AML-193 (cell line): Measurements from ENCODE around the gene GIT2.
"Not testable (repeated sequence)": the region's sequence is repeated elsewhere in the genome, so short reads cannot be mapped to it uniquely, and the experiment has no call there.

Experiments
- DNase-seq, 2 experiments: peaks; one replicate each; lab custom pipeline; 2025; lab: John Stamatoyannopoulos, UW

Gene GIT2

DNA sequence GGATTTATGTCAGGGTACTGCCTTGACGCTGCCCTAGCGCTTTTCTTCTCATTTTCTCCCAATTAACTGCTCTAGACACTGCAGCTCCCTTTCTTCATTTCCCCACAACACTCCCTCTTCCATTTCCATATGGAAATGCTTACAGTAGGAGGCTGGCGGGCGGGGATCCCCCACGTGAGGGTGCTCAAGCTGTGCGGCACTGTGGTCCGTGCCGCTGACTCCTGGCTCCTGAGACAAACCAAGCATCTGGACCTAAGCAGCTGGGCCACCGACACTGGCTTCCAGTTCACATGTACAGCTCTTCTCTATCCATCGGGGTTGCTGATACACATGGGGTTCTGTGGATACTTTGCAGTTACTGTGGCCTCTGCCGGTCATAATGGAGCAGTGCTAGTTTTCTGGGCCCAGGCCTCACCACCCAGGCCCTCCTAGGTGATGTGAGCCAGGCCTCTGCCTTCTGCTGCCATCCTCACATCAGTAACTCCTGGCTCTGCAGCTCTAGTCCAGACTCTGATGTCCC is 75.8 kb downstream of the GIT2 start:
- DNase-seq = no peak

DNA sequence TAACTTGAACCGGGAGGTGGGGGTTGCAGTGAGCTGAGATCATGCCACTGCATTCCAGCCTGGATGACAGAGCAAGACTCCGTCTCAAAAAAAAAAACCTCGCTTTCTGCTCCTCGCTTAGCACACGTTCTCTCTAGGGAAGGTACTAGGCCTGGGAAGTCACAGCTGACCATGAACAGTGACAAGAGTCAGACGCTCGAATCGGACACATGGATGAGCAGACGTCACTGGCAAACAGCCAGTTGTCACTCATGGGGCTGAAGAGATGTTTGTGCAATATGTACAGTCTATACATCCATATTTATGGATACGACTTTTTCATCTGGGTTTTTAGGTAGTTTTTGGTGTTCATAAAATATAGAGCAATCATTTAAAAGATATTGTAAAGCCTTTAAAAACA is 76.7 kb downstream of the GIT2 start:
- DNase-seq = no peak

DNA sequence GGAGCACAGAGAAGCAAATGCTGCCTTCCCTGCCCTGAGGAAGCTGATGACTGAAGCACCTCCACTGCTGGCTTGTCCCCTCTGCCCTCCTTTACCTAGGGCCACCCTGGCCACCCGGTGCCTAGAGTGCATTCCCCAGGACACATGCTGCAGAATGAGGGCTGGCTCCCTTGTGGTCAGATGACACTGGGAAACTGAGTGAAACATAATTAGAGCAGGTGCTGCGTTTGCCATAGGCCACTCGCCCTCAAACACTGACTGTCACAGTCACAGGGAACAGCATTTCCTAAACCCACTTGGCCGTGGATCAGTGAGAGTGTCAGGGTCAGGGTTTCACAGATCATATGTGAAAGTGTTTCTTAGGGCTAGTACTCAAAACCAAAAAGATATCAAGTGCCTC is 80.1 kb downstream of the GIT2 start:
- DNase-seq = no peak

DNA sequence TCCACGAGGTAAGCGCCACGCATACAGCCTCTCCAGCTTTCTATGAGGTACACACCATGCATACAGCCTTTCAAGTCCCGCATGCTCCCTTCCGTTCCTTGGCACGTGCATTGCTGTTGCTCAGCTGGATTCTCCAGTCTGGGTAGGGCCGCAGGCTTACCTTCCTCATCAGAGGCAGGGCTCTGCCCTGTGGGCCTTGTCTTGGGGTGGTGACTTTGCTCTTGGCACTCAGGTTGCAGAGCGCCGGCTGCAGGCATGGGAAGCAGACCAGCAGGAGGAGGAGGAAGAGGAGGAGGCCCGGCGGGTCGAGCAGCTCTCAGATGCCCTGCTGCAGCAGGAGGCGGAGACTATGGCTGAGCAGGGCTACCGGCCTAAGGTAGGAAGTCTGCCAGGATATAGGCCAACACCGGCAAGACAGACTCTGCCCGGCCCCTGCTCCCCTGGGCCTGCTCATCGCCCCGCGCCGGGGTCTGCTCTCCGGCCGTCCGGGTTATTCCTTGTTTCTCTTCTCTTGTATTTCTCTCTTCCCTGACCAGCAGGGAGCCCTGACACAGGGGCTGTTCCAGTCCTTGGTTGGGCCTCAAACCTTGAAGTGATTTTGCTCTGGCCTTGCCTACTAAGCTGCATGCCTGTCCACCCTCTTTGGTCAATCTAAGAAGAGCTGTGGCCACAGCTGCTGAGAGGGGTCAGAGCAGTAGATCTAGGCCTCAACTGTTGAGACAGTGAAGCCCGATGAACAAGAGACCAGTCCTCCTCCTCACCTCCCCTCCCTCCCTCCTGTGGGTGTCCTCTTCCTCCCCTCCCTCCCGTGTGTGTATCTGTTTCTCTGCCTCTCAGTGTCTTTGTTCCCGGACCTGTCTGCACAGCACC is 80.8 kb downstream of the GIT2 start:
- DNase-seq = no peak

DNA sequence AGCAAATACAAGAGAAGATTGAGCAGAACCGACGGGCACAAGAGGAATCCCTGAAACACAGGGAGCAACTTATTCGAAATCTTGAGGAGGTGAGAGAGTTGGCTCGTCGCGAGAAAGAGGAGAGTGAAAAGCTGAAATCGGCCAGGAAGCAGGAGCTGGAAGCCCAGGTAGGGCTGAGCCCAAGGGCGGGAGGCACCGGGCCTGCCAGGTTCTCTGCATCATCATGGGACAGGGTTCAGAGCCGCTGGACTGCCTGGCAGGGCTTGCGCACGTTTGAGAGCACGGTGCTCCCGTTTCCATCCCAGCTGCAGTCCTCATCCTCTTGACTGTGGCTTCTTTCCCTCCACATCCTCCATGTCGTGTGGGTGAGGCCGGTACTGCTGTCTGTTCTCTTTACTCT is 81.7 kb downstream of the GIT2 start:
- DNase-seq = no peak

DNA sequence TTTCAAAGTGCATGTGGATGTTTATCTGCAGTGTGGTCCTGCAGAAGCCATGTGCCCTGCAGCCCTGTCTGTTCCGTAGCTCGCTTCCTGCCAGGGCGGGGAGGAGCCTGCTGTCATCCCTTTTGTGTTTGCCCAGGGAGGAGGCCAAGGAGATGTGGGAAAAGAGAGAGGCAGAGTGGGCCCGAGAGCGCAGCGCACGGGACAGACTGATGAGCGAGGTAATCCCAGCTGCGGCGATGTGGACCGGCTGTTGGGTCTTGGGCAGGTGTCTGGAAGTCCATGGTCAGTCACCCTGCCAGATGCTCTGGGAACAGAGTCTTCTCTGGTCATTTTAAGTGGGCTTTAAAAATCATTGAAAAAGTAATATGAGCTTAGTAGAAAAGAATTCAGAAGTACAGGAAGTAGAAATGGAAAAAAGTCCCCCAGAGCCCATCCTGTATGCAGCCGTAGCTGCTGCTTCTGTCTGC is 83.3 kb downstream of the GIT2 start:
- DNase-seq = no peak

DNA sequence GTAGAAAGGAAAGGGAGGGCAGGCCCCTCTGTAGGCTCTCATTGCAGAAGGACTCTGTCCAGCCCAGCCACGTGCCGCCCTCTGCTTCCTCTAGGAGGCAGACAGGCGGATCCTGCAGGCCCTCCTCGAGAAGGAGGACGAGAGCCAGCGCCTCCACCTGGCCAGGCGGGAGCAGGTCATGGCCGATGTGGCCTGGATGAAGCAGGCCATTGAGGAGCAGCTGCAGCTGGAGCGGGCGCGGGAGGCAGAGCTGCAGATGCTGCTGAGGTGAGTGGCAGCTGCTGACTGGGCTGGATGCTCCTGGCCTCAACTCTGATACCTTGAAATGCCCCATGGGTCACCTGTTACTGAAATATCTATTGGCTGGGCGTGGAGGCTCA is 85.2 kb downstream of the GIT2 start:
- peak in 1 of 2 experiments; percentile 13 for DNase-seq

DNA sequence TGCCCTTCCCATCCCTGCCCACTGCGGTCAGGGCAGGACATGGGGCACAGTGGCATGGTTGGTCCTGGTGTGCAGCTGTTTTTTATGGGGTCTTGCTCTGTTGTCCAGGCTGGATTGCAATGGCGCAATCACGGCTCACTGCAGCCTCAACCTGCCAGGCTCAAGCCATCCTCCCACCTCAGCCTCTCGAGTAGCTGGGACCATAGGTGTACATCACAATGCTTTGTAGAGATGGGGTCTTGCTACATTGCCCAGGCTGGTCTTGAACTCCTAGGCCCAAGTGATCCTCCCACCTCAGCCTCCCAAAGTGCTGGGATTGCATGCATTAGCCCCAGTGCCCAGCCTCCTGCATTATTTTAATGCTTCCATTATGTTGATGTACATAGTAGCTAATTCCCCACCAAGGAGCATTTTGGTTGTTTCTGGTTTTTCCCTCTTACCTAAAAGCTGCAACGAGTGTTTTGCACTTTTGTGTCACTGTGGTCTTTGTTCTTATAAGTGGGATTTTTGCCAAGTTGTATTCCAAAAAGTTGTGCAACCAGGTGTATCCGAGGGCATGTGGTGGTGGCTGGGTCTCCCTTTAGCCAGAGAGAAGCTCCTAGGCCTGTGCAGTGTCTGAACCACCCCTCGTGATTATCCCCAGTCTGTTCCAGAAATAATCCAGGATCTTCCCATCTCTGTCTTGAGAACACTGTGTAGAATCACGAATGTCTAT is 85.8 kb downstream of the GIT2 start:
- no peak for DNase-seq

DNA sequence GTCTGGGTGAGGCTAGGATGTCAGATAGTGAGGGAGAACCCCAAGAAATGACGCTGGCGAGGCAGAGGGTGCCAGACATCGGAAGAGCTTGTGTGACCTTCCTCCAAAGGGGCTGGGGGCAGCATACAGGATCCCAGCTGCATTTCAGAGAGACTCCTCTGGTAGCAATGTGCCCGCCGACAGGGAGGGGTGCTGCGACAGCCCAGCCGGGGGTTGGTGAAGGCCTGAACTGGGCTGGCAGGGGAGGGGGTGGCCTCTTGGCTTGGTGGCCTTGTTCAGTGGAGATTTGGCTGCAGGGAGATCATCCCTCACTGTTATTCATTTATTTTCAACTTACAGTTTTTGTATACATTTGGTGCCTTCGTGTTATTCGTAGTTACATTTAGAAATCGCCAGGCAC is 90.9 kb downstream of the GIT2 start:
- DNase-seq = no peak

DNA sequence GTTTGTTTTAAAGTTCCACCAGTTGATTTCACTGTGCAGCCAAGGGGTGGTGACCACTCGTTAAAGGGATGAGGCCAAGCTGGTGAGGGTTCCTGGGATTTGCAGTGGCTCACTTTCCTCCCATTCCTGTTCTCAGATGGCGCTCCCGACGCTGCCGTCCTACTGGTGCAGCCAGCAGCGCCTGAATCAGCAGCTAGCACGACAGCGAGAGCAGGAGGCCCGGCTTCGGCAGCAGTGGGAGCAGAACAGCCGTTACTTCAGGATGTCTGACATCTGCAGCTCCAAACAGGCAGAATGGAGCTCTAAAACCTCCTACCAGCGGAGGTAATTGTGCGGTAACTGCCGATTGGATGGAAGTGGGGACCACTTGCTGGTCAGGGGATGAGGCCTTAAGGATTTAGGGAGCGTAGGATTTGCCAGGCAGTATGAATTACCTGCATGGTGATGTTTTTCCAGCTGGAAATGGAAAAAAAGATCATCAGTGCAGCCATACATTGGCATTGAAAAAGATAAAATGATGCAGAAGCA is 93.2 kb downstream of the GIT2 start:
- DNase-seq = no peak

DNA sequence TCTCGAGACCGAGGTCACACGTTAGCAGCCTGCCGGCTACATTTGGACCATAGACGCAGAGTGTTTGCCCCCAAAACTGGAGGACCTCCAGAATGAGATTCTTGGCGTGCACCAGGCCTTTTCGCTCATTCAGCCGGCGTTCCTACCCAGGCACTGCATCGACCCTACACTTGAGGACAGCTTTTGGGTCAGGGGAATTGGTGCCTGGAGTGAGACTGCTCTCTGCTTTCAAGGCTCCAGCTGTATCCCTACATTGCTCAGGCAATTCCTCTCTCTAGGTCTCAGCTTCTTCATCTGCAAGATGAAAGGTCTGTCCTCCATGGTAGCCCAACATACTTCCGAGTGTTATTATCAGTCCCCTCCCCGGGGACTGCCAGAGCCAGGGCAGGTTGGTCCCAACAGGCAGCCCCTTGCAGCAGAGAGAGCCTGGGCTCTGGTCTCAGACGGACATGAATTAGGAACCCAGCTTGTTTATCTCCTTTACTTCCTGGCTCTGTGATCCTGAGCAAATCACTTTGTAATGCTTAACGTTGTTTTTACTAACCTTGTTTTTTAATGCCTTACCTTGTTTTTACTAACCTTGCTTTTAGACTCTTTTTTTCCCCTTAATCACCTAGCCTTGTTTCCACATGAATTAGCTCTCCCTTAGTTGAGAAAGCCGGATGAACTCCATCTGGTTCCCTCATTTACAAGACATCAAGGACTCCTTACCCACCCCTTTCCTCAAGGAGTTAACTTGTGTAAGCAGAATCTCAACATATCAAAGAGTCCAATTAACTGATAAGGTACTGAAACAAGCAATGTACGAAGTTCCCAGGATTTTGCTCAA is 95.2 kb downstream of the GIT2 start:
- peak; percentile 12 to 14 for DNase-seq

DNA sequence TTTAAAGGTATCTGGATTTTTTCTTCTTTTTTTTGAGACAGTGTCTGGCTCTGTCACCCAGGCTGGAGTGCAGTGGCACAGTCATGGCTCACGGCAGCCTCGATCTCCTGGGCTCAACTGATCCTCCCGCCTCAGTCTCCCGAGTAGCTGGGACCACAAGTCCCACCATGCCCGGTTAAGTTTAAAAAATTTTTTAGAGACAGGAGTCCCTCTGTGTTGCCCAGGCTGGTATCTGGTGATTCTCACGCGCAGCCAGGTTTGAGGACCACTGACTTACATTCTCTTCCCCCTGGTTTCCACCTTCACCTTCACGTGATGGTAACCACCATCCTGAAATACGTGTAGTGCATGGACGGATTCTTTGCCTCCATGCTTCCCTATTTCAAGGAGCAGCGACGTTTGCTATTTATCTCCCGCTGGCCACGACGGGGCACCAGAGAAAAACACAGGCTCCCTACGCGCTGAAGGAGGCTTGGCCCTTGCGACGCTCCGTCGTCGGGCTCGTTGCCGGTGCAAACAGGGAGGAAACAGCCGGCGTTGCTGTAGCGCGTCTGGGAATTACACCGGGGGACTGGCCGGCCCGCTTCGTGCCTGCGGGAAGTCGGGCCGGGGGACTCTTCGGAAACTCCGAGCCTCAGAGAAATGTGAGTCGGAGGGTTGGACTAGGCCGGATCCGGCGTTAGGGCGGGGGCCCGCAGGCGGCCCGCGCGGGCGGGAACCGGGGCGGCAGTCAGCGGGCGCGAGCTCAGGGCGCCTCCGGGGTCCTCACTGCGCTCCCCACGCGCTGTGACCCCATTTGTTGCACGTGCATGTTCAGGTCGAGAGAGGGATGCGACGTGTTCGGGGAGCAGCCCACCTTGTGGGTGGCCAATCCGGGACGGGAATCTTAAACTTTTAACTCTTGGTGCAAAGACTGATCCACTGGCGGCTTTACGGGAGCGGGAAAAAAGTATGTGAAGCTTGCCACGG is 96.1 kb downstream of the GIT2 start, which contains the start of gene TCHP:
TSS of gene TCHP (plus strand) at position 492 of the 969 bp plus-strand sequence. CDS start 2,753 bp downstream, outside the sequence.
- DNase-seq = peak; percentile 83 to 85

DNA sequence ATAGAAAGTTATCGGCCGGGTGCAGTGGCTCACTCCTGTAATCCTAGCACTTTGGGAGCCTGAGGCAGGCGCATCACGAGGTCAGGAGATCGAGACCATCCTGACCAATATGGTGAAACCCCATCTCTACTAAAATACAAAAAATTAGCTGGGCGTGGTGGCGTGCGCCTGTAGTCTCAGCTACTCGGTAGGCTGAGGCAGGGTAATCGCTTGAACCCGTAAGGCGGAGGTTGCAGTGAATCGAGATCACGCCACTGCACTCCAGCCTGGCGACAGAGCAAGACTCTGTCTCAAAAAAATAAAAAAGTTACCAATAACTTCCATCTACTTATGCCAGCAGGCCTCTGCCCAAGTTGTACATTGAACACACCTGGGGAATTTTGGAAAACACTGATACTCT is 96.8 kb downstream of the GIT2 start:
- DNase-seq = not testable (repeated sequence)

DNA sequence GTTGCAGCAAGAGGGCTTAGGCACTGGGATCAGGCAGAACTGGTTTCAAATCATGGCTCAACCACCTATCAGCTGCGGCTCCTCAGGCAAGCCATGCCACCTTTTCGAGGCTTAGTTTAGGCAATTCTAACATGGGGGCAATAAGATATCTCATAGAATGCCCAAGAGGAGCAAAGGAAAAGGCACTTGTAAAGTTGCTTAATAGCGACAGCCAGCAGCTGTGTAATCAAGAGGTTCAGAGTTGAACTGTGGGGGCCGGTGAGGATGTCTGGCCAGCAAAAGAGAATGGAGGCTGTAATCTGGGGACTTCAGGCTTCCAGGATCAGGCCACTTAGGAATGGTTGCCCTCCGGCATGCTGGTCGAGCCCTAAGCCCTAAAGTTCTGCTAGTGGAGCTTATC is 99.1 kb downstream of the GIT2 start:
- no peak for DNase-seq

DNA sequence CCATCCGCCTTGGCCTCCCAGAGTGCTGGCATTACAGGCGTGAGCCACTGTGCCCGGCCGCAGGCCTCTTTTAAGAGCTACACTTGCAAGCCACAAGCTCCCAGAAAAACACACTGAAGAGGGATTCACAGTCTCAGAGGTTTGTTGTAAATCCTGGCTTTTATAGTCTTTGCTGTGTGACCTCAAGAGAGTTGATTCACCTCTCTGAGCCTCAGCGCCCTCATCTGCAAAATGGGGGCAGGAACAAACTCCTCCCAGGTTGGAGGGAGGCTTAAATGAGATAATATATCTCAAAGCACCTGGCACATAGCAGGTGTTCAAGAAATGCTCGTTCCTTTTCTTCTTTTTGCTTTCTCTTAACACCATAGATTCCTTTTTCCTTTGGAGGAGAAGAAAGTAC is 100.0 kb downstream of the GIT2 start:
- no peak for DNase-seq

DNA sequence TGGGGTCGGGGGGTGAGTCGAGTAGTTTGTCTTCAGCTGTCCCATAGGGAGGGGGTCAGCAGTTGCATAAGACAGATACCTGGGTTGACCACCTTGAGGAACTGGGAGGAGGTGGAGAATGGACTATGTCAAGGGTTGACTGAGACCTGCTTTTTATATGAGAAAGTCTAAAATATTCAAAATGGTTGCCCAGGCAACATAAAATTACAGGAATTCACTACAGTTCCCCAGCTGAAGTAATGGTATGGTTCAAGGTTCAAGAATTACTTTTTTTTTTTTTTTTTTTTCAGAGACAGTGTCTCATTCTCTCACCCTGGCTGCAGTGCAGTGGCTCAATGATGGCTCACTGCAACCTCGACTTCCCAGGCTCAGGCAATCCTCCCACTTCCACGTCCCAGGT is 101.2 kb downstream of the GIT2 start:
- DNase-seq = no peak

DNA sequence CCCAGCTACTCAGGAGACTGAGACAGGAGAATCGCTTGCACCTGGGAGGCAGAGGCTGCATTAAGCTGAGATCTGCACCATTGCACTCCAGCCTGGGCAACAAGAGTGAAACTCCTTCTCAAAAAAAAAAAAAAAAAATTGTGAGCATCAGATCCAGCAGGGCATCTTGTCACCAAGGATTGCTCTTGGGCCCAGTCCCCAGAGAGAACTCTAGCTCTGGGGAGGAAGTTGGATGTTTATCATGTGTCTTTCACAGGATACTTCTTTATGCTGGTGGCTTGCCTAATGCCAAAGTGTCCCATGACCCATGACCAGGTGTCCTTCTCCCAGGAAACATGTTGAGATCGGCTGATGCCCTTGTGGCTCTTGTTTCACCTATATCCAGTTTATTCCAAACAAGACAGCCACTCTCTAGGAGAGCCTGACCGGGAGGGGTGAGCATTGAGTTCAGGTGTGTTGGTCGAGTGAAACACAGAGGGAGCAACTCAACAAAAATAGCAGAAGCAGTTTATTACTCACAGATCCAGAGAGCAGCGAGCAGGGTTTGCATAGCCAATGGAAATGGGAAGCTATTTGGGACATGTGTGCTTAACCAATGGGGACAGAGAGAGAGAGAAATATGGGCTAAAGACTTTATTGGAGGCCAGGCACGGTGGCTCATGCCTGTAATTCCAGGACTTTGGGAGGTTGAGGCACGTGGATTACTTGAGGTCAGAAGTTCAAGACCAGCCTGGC is 102.7 kb downstream of the GIT2 start:
- DNase-seq = no peak

DNA sequence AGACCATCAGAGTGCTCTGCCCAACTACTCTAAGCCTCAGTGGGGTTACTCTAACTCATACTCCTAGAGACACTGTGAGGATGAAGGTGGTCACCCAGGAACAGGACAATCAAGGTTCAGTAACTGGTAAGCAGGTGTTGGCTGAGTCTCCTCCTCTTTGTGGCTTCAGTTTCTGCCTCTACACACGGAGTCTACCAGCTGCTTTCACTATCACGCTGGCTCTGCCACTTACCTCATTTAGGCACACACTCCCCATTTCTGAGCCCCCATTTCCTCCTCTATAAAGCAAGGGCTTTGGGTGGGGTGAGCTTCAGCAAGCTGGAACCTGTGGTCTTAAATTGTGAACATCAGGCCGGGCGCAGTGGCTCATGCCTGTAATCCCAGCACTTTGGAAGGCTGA is 103.4 kb downstream of the GIT2 start:
- no peak for DNase-seq

DNA sequence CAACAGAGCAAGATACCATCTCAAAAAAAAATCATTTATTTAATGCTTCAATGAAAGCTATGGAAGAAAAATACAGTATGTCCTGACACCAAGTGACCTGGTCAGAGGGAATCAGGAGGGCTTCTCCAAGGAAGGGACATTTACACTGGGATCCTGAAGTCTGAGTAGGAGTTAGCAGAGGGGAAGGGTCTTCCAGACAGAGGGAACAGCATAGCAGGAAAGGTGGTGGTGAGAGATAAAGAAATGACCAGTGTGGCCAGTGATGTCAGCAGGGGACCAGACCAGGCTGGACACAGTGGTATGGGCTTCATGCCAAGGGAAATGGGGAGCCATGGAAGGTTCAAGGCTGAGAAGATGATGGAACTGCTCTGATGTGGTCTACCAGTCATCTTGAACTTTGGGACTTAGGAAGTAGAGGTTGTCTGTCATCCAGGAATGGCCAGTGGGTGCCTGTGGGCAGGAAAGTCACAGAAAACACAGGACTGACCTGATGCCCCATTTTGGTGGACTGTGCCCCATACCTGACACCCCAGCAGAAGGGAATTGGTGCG is 103.9 kb downstream of the GIT2 start:
- no peak for DNase-seq

DNA sequence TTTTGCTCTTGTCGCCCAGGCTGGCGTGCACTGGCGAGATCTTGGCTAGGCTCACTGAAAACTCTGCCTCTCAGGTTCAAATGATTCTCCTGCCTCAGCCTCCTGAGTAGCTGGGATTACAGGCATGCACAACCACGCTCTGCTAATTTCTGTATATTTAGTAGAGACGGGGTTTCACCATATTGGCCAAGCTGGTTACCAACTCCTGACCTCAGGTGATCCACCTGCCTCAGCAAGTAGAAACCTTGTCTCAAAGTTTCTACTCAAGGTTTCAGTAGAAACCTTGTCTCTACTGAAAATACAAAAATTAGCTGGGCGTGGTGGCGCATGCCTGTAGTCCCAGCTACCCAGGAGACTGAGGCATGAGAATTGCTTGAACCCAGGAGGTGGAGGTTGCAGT is 104.4 kb downstream of the GIT2 start:
- not testable (repeated sequence) for DNase-seq
